Vagina (tissue), 2 donors: ENCODE measurements around the gene ERBB4.
"Not testable (repeated sequence)": the region's sequence is repeated elsewhere in the genome, so short reads cannot be mapped to it uniquely, and the experiment has no call there.

Experiments
- POLR2AphosphoS5 ChIP-seq, 2 donors: sonication (generic); formaldehyde crosslinking; IDR thresholded peaks; one replicate each; pipeline ENCODE4 v1.9.0; 2017; ENCODE audit warnings: antibody characterized with exemption in 2 of 2, mild to moderate bottlenecking in 2 of 2, low read depth in 1 of 2; ENCODE audit not compliant: insufficient read depth in 1 of 2
- TF ChIP-seq, protein P1 (sequence below), 3 experiments: fragments of 450-650 bp in 2 of 3; fragments of 200-600 bp in 1 of 3; sonication (generic) in 1 of 3; IDR thresholded peaks; one replicate each; pipeline ENCODE4 v1.5.1; 2017 to 2019; ENCODE audit warnings: antibody characterized with exemption in 3 of 3, mild to moderate bottlenecking in 2 of 3, moderate library complexity in 2 of 3

DNA sequence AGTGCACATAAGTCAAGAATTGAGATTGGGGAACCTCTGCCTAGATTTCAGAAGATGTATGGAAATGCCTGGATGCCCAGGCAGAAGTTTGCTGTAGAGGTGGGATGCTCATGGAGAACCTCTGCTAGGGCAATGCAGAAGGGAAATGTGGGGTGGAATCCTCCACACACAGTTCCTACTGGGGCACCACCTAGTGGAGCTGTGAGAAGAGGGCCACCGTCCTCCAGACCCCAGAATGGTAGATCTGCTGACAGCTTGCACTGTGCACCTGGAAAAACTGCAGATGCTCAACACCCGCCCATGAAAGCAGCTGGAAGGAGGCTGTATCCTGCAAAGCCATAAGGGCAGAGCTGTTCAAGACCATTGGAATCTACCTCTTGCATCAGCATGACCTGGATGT, 71.1 kb downstream of the ERBB4 start:
- TF ChIP-seq, protein P1, sequence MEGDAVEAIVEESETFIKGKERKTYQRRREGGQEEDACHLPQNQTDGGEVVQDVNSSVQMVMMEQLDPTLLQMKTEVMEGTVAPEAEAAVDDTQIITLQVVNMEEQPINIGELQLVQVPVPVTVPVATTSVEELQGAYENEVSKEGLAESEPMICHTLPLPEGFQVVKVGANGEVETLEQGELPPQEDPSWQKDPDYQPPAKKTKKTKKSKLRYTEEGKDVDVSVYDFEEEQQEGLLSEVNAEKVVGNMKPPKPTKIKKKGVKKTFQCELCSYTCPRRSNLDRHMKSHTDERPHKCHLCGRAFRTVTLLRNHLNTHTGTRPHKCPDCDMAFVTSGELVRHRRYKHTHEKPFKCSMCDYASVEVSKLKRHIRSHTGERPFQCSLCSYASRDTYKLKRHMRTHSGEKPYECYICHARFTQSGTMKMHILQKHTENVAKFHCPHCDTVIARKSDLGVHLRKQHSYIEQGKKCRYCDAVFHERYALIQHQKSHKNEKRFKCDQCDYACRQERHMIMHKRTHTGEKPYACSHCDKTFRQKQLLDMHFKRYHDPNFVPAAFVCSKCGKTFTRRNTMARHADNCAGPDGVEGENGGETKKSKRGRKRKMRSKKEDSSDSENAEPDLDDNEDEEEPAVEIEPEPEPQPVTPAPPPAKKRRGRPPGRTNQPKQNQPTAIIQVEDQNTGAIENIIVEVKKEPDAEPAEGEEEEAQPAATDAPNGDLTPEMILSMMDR (IDR thresholded peaks at IDR 0.05), result not testable (repeated sequence)
- TF ChIP-seq POLR2AphosphoS5 (IDR thresholded peaks at IDR 0.05; ENCODE audit: insufficient read depth in 1 of 2, low read depth in 1 of 2), result not testable (repeated sequence)
